ENCODE measurements around the gene PRTN3. TPM values are rescaled to one million over a fixed set of nuclear protein-coding genes. Genes with fewer than 3 reads are reported as not detected.
A peak's percentile ranks its signal among the peaks of the same experiment; 100 is the strongest.

PRTN3 gene
- total and polyA plus RNA-seq, 12 donors, result 0.20 to 0.40 (median 0.33) TPM; not detected in 8

- Histone ChIP-seq H3K4me3 (no peak overlapping the region), H3K36me3 (replicated peaks in 1 of 2) (peaks cover 0 to 91% of the 10 kb centered on the region in 2 donors), H3K9me3 (replicated peaks in 1 of 3) (no peaks in the 10 kb centered on the region), H3K27ac (no peak overlapping the region), H3K4me1 (replicated peaks in 1 of 2) (peaks cover 0 to 12% of the 10 kb centered on the region in 2 donors), H3K27me3 (no peaks in the 10 kb centered on the region)
- WGBS, 4 donors, result 82 to 87% (median 86%) methylated on average over 26 to 44 of the region's 44 CpGs
- DNase-seq, result no peak
- intact Hi-C loops (cut with DNase I), result no loop called here
- TF ChIP-seq POLR2A (IDR thresholded peaks at IDR 0.05) (no peak), CTCF (IDR thresholded peaks at IDR 0.05) (no peak)
These were observed 33.0 kb upstream of the PRTN3 start for GRCh38 chr19:807627-808422.

GRCh38 chr19:808423-808775 is 32.4 kb upstream of the PRTN3 start:
- Histone ChIP-seq H3K4me1 (replicated peaks in 1 of 2) (peaks cover 0 to 6% of the 10 kb centered on the region in 2 donors), H3K27me3 (no peaks in the 10 kb centered on the region), H3K36me3 (replicated peaks in 1 of 2) (peaks cover 0 to 88% of the 10 kb centered on the region in 2 donors), H3K4me3 (no peak overlapping the region), H3K9me3 (replicated peaks in 1 of 3) (no peaks in the 10 kb centered on the region), H3K27ac (no peak overlapping the region)
- DNase-seq, result peak in 1 of 7 donors; percentile 21
- TF ChIP-seq CTCF (IDR thresholded peaks at IDR 0.05) (no peak), POLR2A (IDR thresholded peaks at IDR 0.05) (no peak)
- intact Hi-C loops (cut with DNase I), result no loop called here
- WGBS, 4 donors, result 87 to 100% (median 92%) methylated on average over 3 to 26 of the region's 26 CpGs

- intact Hi-C loops (cut with DNase I), result no loop called here
- 66 to 74% (median 72%) methylated on average over 17 to 30 of the region's 30 CpGs for WGBS, 4 donors
- Histone ChIP-seq H3K4me3 (no peak overlapping the region), H3K36me3 (replicated peaks in 1 of 2) (peaks cover 0 to 70% of the 10 kb centered on the region in 2 donors), H3K27ac (no peak overlapping the region), H3K27me3 (no peaks in the 10 kb centered on the region), H3K4me1 (replicated peaks in 1 of 2) (no peaks in the 10 kb centered on the region), H3K9me3 (replicated peaks in 1 of 3) (no peaks in the 10 kb centered on the region)
- TF ChIP-seq CTCF (IDR thresholded peaks at IDR 0.05) (no peak), POLR2A (IDR thresholded peaks at IDR 0.05) (no peak)
- DNase-seq, result peak in 3 of 7 donors; percentile 42 to 61 (median 54)
These were observed 30.5 kb upstream of the PRTN3 start for GRCh38 chr19:810077-810855.

GRCh38 chr19:810883-811489 is 29.8 kb upstream of the PRTN3 start:
- WGBS, 4 donors, result 84 to 87% (median 86%) methylated on average over 17 to 25 of the region's 25 CpGs
- H3K36me3 ChIP-seq (replicated peaks in 1 of 2), result peaks cover 0 to 62% of the 10 kb centered on the region in 2 donors
- intact Hi-C loops (cut with DNase I), result no loop called here

More at GRCh38 chr19:810883-811489, 29.8 kb upstream of the PRTN3 start:
- H3K4me3 ChIP-seq, result no peak overlapping the region
- no peak for TF ChIP-seq CTCF (IDR thresholded peaks at IDR 0.05)
- TF ChIP-seq POLR2A (IDR thresholded peaks at IDR 0.05), result no peak
- peak in 1 of 7 donors; percentile 30 for DNase-seq
- no peak overlapping the region for H3K27ac ChIP-seq
- H3K4me1 ChIP-seq (replicated peaks in 1 of 2), result no peaks in the 10 kb centered on the region
- no peaks in the 10 kb centered on the region for H3K9me3 ChIP-seq (replicated peaks in 1 of 3)
- H3K27me3 ChIP-seq, result no peaks in the 10 kb centered on the region

Data from adrenal gland (tissue), 12 donors.